Stomach (tissue), 4 donors: ENCODE results near the gene ZBTB2.

Experiments
- EP300 ChIP-seq: sonication (generic); formaldehyde crosslinking; IDR thresholded peaks from one replicate; pipeline ENCODE4 v1.6.1; 2017; ENCODE audit warnings: antibody characterized with exemption
- POLR2A ChIP-seq, 4 donors: fragments of 450-650 bp; IDR thresholded peaks; one replicate each; pipeline ENCODE4 v1.6.1; 2016; ENCODE audit warnings: antibody characterized with exemption in 4 of 4, control low read depth in 2 of 4, mild to moderate bottlenecking in 1 of 4, moderate library complexity in 1 of 4
- POLR2AphosphoS5 ChIP-seq, 3 donors: sonication (generic); formaldehyde crosslinking; IDR thresholded peaks; one replicate each; pipeline ENCODE4 v1.6.1; 2016; ENCODE audit warnings: antibody characterized with exemption in 3 of 3
- TF ChIP-seq, protein P1 (sequence below), 7 experiments: fragments of 450-650 bp in 4 of 7; fragments of 200-600 bp in 3 of 7; sonication (generic) in 3 of 7; IDR thresholded peaks; one replicate each; pipeline ENCODE4 v1.5.1; 2016 to 2019; ENCODE audit warnings: antibody characterized with exemption in 7 of 7, control low read depth in 2 of 7, mild to moderate bottlenecking in 1 of 7

DNA sequence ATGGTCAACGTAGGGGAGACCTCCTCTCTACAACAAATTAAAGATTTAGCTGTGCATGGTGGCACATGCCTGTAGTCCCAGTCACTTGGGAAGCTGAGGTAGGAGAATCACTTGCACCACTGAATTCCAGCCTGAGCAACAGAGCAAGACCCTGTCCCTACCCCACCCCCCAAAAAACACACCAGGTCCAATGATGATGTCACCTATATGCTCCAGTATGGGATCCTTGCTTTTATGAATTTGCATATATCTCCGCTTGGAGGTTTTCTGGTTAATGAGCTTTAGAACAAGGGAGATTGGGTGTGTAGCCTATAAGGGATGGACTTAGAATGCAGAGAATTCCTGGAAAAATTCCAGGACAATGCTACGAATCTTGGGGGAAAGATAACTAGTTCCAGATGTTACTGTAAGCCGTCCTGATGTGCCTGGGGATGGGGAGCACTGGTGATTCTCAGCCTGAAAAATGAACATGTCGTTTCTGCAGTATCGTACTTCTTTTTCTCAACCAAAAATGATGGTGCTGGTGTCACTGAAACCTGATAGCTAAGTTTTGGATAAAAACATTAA is 61.1 kb downstream of the ZBTB2 start:
- TF ChIP-seq, protein P1, sequence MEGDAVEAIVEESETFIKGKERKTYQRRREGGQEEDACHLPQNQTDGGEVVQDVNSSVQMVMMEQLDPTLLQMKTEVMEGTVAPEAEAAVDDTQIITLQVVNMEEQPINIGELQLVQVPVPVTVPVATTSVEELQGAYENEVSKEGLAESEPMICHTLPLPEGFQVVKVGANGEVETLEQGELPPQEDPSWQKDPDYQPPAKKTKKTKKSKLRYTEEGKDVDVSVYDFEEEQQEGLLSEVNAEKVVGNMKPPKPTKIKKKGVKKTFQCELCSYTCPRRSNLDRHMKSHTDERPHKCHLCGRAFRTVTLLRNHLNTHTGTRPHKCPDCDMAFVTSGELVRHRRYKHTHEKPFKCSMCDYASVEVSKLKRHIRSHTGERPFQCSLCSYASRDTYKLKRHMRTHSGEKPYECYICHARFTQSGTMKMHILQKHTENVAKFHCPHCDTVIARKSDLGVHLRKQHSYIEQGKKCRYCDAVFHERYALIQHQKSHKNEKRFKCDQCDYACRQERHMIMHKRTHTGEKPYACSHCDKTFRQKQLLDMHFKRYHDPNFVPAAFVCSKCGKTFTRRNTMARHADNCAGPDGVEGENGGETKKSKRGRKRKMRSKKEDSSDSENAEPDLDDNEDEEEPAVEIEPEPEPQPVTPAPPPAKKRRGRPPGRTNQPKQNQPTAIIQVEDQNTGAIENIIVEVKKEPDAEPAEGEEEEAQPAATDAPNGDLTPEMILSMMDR (IDR thresholded peaks at IDR 0.05), result no peak
- TF ChIP-seq POLR2A (IDR thresholded peaks at IDR 0.05) (no peak), POLR2AphosphoS5 (IDR thresholded peaks at IDR 0.05) (no peak), EP300 (no peak)
